22Rv1 (cell line): ENCODE results near the gene PIAS4.

Experiments
- H3K27ac ChIP-seq: fragments of 450-650 bp; 2 replicates; pipeline ENCODE4 v1.5.1; 2017
- ZFX ChIP-seq: fragments of 450-650 bp; IDR thresholded peaks from 2 replicates; pipeline ENCODE4 v1.6.1; 2017; ENCODE audit warnings: antibody characterized with exemption, borderline replicate concordance
- TF ChIP-seq, protein P1 (sequence below): fragments of 450-650 bp; IDR thresholded peaks from 2 replicates; pipeline ENCODE4 v1.5.1; 2017; ENCODE audit warnings: mild to moderate bottlenecking

Gene PIAS4

DNA sequence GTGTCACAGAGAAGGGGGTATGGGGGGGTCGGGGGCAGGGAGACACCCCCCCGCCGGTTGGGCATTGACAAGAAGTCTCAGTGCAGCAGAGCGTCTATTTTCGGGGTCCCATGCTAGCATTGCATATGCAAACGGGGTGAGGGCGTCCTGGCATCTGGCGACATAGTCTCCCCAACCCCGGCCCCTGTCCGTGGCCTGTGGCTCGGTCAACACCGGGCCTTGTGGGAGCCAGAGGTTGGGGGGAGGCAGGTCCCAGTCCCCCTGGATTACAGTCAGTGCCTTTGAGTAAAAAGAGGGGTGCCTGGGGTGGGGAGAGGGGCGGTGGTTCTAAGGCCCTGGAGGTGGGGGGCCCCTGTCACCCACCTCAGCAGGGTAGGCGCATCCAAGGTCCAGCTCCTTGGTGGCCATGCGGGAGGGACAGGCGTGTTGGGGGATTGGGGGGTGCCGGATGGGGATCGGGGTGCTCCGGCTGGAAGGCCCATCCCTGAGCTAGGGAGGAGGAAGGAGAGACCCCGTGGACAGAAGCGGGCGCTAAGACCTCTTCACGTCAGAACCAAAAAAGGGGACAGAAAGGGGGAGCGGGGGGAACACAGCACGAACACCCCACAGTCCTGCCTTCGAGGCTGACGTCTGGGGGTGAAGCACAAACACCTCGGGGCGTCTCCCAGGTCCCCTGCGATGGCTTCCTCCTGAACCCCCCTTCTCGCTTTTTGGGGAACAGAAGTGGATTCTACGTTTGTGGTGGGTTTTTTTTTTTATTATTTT lies 38.2 kb downstream of the PIAS4 start:
- H3K27ac ChIP-seq = no peak overlapping the region
- TF ChIP-seq ZFX = no peak
- TF ChIP-seq, protein P1, sequence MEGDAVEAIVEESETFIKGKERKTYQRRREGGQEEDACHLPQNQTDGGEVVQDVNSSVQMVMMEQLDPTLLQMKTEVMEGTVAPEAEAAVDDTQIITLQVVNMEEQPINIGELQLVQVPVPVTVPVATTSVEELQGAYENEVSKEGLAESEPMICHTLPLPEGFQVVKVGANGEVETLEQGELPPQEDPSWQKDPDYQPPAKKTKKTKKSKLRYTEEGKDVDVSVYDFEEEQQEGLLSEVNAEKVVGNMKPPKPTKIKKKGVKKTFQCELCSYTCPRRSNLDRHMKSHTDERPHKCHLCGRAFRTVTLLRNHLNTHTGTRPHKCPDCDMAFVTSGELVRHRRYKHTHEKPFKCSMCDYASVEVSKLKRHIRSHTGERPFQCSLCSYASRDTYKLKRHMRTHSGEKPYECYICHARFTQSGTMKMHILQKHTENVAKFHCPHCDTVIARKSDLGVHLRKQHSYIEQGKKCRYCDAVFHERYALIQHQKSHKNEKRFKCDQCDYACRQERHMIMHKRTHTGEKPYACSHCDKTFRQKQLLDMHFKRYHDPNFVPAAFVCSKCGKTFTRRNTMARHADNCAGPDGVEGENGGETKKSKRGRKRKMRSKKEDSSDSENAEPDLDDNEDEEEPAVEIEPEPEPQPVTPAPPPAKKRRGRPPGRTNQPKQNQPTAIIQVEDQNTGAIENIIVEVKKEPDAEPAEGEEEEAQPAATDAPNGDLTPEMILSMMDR = no peak

- no peak for TF ChIP-seq ZFX
- TF ChIP-seq, protein P1 = no peak
- no peak overlapping the region for H3K27ac ChIP-seq
Observed at GRCh38 chr19:4046362-4046691, 38.8 kb downstream of the PIAS4 start.

DNA sequence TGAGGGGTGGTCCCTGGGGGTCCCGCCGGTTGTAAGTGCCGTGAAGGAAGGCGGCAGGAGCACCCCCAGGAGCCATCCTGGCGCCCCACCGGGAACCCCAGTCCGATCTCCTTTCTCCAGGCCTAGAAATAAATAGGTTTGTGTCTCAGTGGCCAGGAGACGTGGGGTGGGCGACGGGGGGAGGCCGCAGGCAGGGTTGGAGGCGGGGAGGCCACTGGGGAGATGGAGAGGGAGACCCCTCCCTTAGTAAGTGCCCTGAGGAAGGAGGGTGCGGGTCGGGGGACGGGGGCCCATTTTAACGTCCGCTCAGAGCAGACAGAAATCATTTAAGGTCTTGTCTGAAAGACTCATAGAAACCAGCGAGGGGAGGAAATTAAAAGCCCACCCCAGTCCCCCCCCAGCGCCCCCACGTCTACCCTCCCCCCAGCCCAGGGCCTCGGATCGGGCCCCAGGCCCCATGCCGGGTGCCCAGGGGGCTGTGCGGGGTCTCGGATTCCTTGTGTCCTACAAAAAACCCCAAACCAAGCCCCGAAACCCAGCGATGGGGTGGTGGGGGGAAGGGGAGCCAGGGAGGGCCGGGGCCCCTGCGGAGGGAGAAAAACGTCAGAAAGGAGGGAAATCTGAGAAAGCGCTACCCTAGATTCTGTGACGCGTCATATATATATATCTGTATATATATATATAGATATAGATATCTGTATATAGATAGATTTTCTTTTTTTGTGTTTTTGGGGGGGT lies 39.6 kb downstream of the PIAS4 start:
- no peak for TF ChIP-seq ZFX
- TF ChIP-seq, protein P1 = no peak
- no peak overlapping the region for H3K27ac ChIP-seq

- TF ChIP-seq, protein P1 = no peak
- no peak for TF ChIP-seq ZFX
Observed at GRCh38 chr19:4049432-4049831, 41.9 kb downstream of the PIAS4 start.

GRCh38 chr19:4051175-4052101 lies 43.9 kb downstream of the PIAS4 start:
- H3K27ac ChIP-seq = 0 out of 2 replicates have a peak overlapping the region, but pooled peaks have one; percentile 13
- TF ChIP-seq, protein P1 = no peak
- no peak for TF ChIP-seq ZFX

More at GRCh38 chr19:4049432-4049831, 41.9 kb downstream of the PIAS4 start:
- no peak overlapping the region for H3K27ac ChIP-seq

GRCh38 chr19:4052114-4052992 lies 44.8 kb downstream of the PIAS4 start:
- TF ChIP-seq, protein P1 = no peak
- no peak for TF ChIP-seq ZFX

More at GRCh38 chr19:4052114-4052992, 44.8 kb downstream of the PIAS4 start:
- H3K27ac ChIP-seq = no peak overlapping the region; the same call in 1 of the 2 replicates
